COR-L47 (cell line): ENCODE measurements around the gene SGIP1.
"Not testable (repeated sequence)": the region's sequence is repeated elsewhere in the genome, so short reads cannot be mapped to it uniquely, and the experiment has no call there.

ENCODE experiments used
- DNase-seq: peaks from one replicate; lab custom pipeline; 2025; lab: John Stamatoyannopoulos, UW

The SGIP1 gene

GRCh38 chr1:66770240-66770639, 236.3 kb downstream of the SGIP1 start:
- DNase-seq: no peak

GRCh38 chr1:66770694-66771093, 236.7 kb downstream of the SGIP1 start:
- DNase-seq: no peak

GRCh38 chr1:66773227-66773626, 239.3 kb downstream of the SGIP1 start:
- DNase-seq: no peak

- no peak for DNase-seq
Measured at GRCh38 chr1:66774438-66774837, 240.5 kb downstream of the SGIP1 start.

GRCh38 chr1:66775646-66776045, 241.7 kb downstream of the SGIP1 start:
- no peak for DNase-seq

DNA sequence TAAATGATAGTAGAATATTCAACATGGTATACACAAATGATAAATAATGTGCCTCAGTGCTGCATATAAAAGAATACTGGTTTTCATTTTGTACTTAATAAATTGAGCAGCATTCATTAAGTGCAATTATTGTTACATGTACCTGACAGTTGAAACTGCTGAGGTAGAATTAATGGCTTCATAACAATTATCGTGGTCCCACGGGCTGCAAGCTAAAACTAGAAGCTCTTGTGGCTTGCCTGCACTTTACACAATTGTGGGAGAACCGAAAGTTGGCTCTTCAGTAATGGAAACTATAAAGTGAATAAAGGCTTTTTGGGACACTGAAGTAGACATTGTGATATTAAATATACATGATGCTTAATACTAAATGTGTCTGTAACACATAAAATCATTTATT, 243.9 kb downstream of the SGIP1 start:
- no peak for DNase-seq

DNA sequence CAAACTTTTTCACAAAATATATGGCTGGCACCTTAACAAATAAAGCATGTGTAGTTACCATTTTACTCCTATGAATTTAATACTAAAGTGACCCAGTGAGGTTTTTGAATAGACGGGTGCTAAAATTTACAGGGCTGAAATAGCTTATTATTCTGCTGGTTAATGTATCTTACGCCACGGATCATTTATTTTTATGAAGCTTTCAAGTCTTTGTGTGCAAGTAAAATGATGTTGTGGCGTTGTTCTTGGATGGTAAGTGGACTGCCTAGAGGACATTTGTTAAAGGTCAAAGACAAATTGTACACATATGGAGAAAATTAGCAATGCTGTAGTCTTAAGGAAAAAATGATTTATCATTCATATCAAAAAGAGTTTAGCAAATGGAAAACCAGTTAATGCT, 244.3 kb downstream of the SGIP1 start:
- DNase-seq: no peak

GRCh38 chr1:66778969-66779368, 245.0 kb downstream of the SGIP1 start:
- DNase-seq: no peak

DNA sequence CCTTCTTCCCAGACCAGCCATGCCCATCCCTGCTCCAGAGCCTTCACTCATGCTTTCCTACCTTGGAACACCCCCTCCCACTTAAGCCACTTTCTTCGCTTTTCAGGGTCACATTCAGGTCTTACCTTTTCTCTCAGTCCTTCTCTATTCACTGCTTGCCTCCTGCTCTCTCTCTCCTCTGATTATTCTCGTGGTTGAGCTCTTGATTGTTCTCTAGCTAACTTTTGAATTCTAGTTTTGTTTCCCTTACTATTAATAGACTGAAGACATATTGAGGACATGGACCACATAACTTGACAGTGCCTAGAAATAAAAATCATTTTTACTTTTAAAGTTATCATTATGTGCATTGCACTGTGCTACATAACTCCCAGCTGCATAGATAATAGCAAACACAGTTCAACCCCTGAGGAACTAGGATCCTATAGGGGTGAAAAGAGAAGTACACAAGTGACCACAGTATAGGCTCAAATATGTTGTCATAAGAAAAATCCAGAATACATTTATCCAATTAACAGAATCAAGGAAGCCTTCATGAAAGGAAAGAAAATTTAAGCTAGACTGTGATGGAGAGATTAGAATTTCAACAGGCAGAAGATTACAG, 245.6 kb downstream of the SGIP1 start:
- DNase-seq: no peak

GRCh38 chr1:66785800-66786199, 251.8 kb downstream of the SGIP1 start:
- DNase-seq: not testable (repeated sequence)

GRCh38 chr1:66787641-66788040, 253.7 kb downstream of the SGIP1 start:
- DNase-seq: no peak

DNA sequence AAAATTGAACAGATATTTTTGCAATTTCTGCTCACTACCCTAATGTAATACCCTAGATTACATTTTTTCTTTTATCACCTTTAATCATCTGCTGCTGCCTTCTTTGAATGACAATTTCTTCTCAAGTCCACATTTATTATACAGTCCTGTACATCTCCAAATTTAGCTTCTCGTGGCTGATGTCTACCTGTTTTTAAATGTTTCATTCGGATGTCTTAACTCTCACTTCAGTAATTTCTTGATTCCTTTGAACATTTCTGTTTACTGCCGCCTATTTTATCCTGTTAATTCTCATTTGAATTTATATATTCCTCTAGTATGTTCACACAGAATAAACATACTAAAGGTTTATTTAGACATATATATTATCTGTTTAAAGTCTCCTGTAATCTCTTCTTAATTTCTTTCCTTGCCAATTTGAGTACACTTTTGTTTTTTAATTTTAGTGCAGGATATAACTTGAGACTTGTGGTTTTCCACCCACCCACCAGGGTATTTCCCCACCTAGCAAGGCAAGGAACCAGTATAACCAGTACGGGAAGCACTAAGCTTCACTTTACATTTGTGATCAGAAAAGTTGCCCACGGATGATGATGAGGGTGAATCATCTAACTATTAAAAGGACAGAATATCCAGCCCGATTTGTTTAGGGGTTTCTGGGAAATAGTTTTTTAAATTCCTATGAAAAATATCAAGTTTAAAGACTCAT, 254.4 kb downstream of the SGIP1 start:
- no peak for DNase-seq

DNA sequence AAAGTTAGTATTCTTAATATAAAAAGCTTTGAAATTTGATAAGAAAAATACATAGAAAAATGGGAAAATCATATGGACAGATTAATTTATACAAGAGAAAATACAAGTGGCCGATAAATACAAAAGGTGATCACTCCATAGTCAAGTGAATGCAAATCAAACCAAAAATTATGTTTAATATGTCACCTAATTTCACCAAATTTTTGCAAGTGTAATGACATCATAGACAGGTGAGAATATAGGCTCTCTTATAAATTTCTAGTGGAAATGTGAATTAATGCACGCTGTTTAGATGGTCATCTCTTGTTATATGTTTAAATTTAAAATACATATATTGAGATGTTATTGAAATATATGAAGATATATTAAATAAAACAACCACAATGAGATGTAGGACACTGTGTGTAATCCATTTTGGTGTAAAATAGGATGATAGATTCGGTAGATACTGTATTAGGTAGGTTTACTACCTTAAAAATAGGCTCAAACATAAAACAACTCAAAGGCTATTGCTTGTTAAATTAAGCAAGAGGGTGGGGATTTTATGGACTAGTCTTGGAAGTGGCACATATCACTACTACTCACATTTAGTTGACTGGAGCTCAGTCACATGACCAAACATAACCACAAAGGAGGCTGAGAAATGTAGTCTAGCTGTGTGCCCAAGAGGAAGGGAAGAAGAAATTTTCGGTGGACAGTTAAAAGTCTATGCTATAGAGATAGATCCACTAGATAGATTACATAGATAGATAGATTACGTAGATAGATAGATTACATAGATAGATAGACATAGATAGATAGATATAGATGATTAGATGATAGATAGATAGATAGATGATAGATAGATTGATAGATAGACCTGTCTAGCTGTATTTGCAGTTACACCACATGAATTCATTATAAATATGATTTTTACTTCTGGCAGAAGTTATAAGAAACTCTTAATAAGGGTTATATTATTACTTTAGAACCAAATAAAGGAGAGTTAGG, 258.0 kb downstream of the SGIP1 start:
- no peak for DNase-seq

GRCh38 chr1:66795839-66796238, 261.9 kb downstream of the SGIP1 start:
- DNase-seq: not testable (repeated sequence)
